Kidney epithelial cell (primary cell): ENCODE measurements around the gene RAPH1. TPM values are rescaled to one million over a fixed set of nuclear protein-coding genes. Genes with fewer than 3 reads are reported as not detected.

Experiments used
- DNase-seq: peaks from one replicate; pipeline ENCODE4 v3.0.0-alpha.2; 2010; ENCODE audit warnings: low read depth
- H3K27me3 ChIP-seq: 2 replicates; pipeline ENCODE4 v1.6.0; 2011; ENCODE audit warnings: low read length; ENCODE audit not compliant: control insufficient read depth, insufficient read depth
- H3K36me3 ChIP-seq: 2 replicates; pipeline ENCODE4 v1.5.1; 2011; ENCODE audit warnings: low read length; ENCODE audit not compliant: control insufficient read depth, insufficient read depth
- H3K4me3 ChIP-seq: 2 replicates; pipeline ENCODE4 v1.5.1; 2011; ENCODE audit warnings: low read depth, mild to moderate bottlenecking, control low read depth, low read length
- CTCF ChIP-seq: IDR thresholded peaks from 2 replicates; pipeline ENCODE4 v1.5.1; 2011; ENCODE audit warnings: mild to moderate bottlenecking, moderate library complexity, low read length, control low read depth, inconsistent platforms; ENCODE audit not compliant: insufficient read depth, poor library complexity, severe bottlenecking
- total RNA-seq: library from RNA; depleted of rRNA; stranded (reverse); fragments of >200 nt; gene quantifications from 2 replicates; pipeline ENCODE4 v1.2.3, GENCODE V29; 2015

Gene RAPH1
- total RNA-seq, 1 donor from 2014 or later = 28.9 TPM

DNA sequence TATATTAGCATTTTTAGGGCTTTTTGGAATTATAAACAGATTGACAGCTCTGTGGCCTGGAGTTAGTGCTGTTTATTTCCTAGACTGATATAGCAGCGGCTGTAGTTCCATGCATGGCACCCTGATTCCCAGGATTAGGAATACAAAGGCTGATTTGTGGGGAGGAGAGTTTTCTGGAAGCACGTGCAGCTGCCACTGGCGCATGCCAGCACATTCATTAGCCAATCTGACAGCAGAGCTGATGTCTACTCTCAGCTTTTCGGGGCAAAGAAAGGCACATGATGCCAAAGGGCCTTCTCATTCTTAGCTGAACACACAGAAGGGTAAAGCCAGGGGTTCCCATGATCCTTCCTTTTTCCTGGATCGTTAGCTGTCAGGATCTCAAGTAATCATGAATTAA lies 45.7 kb upstream of the RAPH1 start:
- TF ChIP-seq CTCF = no peak
- H3K36me3 ChIP-seq = no peaks in the 10 kb centered on the region
- no peak for DNase-seq
- no peak overlapping the region for H3K4me3 ChIP-seq
- no peaks in the 10 kb centered on the region for H3K27me3 ChIP-seq

DNA sequence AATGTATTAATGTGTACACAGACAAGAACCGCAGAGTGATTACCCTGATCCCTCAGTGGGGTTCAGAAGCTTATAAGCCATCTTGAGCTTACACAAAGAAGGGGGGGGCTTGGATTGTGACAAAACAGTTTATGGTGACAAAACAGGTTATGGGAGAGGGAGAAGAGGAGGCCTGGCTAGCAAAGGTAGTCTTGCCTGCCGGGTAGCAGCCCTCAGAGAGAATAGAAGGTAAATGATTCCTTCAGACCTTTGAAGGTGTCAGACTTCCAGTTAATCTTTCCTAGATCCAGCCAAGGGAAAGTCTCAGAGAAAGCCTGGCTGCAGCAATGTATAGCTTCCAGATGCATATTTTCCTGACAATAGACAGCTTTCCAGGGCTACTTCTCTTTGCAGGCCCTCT lies 44.6 kb upstream of the RAPH1 start:
- Histone ChIP-seq H3K27me3 (no peaks in the 10 kb centered on the region), H3K36me3 (no peaks in the 10 kb centered on the region), H3K4me3 (no peak overlapping the region)
- no peak for DNase-seq
- no peak for TF ChIP-seq CTCF

DNA sequence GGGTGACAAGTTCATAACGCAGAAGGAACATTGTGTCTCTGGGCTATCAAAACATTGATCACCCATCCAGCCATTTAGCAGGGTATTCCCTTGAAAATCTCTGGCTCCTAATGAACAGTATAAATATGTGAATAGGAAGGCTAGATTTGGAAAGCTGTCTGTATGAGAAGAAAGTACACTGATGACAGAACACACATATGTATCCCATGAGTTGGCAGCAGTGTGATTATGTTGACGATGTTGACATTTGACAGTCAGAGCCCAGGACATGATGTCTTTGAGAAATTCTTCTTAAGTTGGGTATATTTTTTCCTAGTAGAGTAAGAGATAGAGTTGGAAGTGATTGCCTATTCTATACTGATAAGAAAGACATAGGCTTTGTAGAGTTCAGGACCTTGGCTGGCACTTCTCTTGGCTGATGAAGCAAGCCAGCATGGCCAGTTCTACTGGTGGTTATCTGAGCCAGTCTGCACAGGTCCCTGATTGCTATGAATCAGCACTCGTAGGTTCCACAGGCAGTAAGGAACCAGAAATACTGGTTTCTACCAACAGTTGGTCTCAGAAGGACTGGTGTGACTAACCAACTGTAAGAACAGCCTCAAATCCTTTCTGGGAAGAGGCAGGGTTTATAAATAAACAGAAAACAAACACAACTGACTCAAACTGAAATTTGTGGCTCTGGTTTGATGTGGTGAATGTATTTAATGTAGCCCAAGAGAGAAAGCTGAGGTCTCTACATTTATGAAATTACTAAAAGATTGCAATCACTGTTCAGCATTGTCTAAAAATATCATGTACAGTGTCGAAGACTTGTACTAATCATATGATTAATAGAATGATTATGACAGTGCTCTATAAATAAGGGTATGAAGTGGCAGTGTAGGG lies 43.9 kb upstream of the RAPH1 start:
- TF ChIP-seq CTCF = no peak
- peak; percentile 59 for DNase-seq
- Histone ChIP-seq H3K27me3 (no peaks in the 10 kb centered on the region), H3K4me3 (no peak overlapping the region), H3K36me3 (no peaks in the 10 kb centered on the region)

GRCh38 chr2:203574824-203575223 lies 39.7 kb upstream of the RAPH1 start:
- no peak for TF ChIP-seq CTCF
- Histone ChIP-seq H3K36me3 (no peaks in the 10 kb centered on the region), H3K4me3 (no peak overlapping the region), H3K27me3 (no peaks in the 10 kb centered on the region)
- no peak for DNase-seq

- Histone ChIP-seq H3K27me3 (no peaks in the 10 kb centered on the region), H3K4me3 (no peak overlapping the region), H3K36me3 (no peaks in the 10 kb centered on the region)
- TF ChIP-seq CTCF = no peak
- no peak for DNase-seq
Measured at GRCh38 chr2:203572316-203572715, 37.2 kb upstream of the RAPH1 start.
